Neural progenitor cell (in vitro differentiated cells): ENCODE data around the gene KIF26A. TPM values are rescaled to one million over a fixed set of nuclear protein-coding genes. Genes with fewer than 3 reads are reported as not detected.

Experiments
- DNase-seq: peaks from one replicate; pipeline ENCODE4 v3.0.0-alpha.2; 2016; ENCODE audit warnings: low spot score
- H2AFZ ChIP-seq: fragments of 200-600 bp; sonication (generic); replicated peaks from 2 replicates; pipeline ENCODE4 v1.6.1; 2016; ENCODE audit warnings: antibody characterized with exemption
- H3F3A ChIP-seq: fragments of 200-600 bp; sonication (generic); 2 replicates; pipeline ENCODE4 v1.6.1; 2016; ENCODE audit warnings: antibody characterized with exemption, low read depth
- H3K27ac ChIP-seq: fragments of 200-600 bp; sonication (generic); 2 replicates; pipeline ENCODE4 v1.5.1; 2016; ENCODE audit warnings: mild to moderate bottlenecking
- H3K27me3 ChIP-seq: fragments of 200-600 bp; sonication (generic); 2 replicates; pipeline ENCODE4 v1.6.1; 2016; ENCODE audit warnings: mild to moderate bottlenecking, moderate library complexity
- H3K36me3 ChIP-seq: fragments of 200-600 bp; sonication (generic); 2 replicates; pipeline ENCODE4 v1.5.1; 2016
- H3K4me1 ChIP-seq: fragments of 200-600 bp; sonication (generic); 2 replicates; pipeline ENCODE4 v1.6.1; 2016; ENCODE audit warnings: mixed run types
- H3K4me2 ChIP-seq: fragments of 200-600 bp; sonication (generic); 2 replicates; pipeline ENCODE4 v1.6.1; 2016
- H3K4me3 ChIP-seq: fragments of 200-600 bp; sonication (generic); 2 replicates; pipeline ENCODE4 v1.5.1; 2016
- H3K79me2 ChIP-seq: fragments of 200-600 bp; sonication (generic); 2 replicates; pipeline ENCODE4 v1.6.1; 2016; ENCODE audit warnings: low read depth
- H3K9ac ChIP-seq: fragments of 200-600 bp; sonication (generic); 2 replicates; pipeline ENCODE4 v1.6.1; 2016
- H3K9me3 ChIP-seq: fragments of 200-600 bp; sonication (generic); 2 replicates; pipeline ENCODE4 v1.5.1; 2016; ENCODE audit warnings: low read depth
- H4K20me1 ChIP-seq: fragments of 200-600 bp; sonication (generic); 2 replicates; pipeline ENCODE4 v1.6.1; 2016; ENCODE audit warnings: low read depth
- H3K27ac Mint-ChIP-seq: 3 replicates; pipeline ENCODE4 v1.8.0; 2021; ENCODE audit warnings: mixed read lengths
- H3K27me3 Mint-ChIP-seq: 2 replicates; pipeline ENCODE4 v1.8.0; 2022; ENCODE audit warnings: low read depth, mild to moderate bottlenecking, inconsistent platforms, moderate library complexity, mixed read lengths; ENCODE audit not compliant: insufficient read depth
- H3K36me3 Mint-ChIP-seq: 3 replicates; pipeline ENCODE4 v1.8.0; 2021; ENCODE audit warnings: mixed read lengths
- H3K4me1 Mint-ChIP-seq: 3 replicates; pipeline ENCODE4 v1.8.0; 2021; ENCODE audit warnings: mixed read lengths
- H3K4me3 Mint-ChIP-seq: 3 replicates; pipeline ENCODE4 v1.8.0; 2021; ENCODE audit warnings: mild to moderate bottlenecking, moderate library complexity, mixed read lengths
- H3K9me3 Mint-ChIP-seq: 3 replicates; pipeline ENCODE4 v1.8.0; 2020; ENCODE audit warnings: mixed read lengths
- EZH2 ChIP-seq: fragments of 200-600 bp; sonication (generic); IDR thresholded peaks from 2 replicates; pipeline ENCODE4 v1.6.1; 2017; ENCODE audit warnings: antibody characterized with exemption, mild to moderate bottlenecking, moderate library complexity
- EZH2phosphoT487 ChIP-seq: fragments of 200-600 bp; sonication (generic); IDR thresholded peaks from 2 replicates; pipeline ENCODE4 v1.6.1; 2017; ENCODE audit warnings: antibody characterized with exemption
- total RNA-seq: library from RNA; depleted of rRNA; stranded (reverse); fragments of >200 nt; gene quantifications from 2 replicates; pipeline ENCODE4 v1.2.3, GENCODE V29; 2015; ENCODE audit warnings: low replicate concordance
- TF ChIP-seq, protein P1 (sequence below): fragments of 200-600 bp; sonication (generic); IDR thresholded peaks from 2 replicates; pipeline ENCODE4 v1.5.1; 2017; ENCODE audit warnings: antibody characterized with exemption, mild to moderate bottlenecking

The KIF26A gene
- total RNA-seq, 1 donor from 2014 or later, result 6.1 TPM

DNA sequence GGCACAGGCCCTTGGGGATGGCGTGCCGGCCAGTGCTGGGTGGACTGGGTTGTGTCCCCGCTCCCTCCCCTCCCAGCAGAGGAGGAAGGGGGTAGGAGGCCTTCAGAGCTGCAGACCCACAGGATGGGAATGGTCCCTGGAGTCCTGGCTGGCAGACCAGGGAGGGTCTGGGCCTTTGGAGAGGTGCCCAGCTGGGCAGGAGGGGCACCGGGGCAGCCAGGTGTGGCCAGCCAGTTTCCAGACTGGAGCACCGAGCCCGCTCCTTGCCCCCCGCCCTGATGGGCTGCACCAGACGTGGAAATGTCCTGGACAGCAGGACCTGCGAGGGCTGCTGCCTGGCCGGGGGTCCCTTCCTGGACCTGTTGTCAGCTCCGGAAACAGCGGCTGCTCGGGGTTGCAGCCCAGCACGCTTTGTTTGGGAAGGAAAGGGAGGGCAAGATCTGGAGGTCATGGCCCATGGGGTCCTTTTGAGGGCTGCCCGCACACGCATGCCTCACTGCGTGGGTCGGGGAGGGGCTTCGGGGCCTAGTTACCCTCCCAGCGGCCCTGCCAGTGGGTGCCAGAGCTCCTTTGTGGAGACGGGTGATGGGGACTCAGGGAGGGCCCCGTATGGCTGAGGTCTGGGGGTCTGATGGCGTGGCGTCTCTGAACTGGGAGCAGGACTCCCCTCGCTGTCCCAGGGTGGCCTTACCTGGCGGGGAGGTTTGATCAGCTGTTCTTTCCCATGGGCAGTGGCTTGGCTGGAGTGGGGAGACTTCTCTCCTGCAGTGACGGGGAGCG lies 9.1 kb downstream of the KIF26A start:
- Histone ChIP-seq H3K79me2 (peaks cover 79% of the 10 kb centered on the region), H4K20me1 (peaks cover 76% of the 10 kb centered on the region), H3K27me3 (no peaks in the 10 kb centered on the region), H3K4me1 (peaks cover 41% of the 10 kb centered on the region), H3K4me2 (peak overlapping the region; percentile 70), H3K9me3 (no peaks in the 10 kb centered on the region), H3F3A (peaks cover 20% of the 10 kb centered on the region), H3K36me3 (no peaks in the 10 kb centered on the region), H3K27ac (no peak overlapping the region), H2AFZ (no peak overlapping the region), H3K4me3 (no peak overlapping the region), H3K9ac (no peak overlapping the region)
- Mint-ChIP-seq H3K27me3 (peaks cover 8% of the 10 kb centered on the region), H3K4me1 (peaks cover 26% of the 10 kb centered on the region), H3K36me3 (no peaks in the 10 kb centered on the region), H3K4me3 (peak overlapping the region; percentile 69), H3K9me3 (no peaks in the 10 kb centered on the region), H3K27ac (no peak overlapping the region)
- TF ChIP-seq EZH2 (no peak), EZH2phosphoT487 (no peak)
- TF ChIP-seq, protein P1, sequence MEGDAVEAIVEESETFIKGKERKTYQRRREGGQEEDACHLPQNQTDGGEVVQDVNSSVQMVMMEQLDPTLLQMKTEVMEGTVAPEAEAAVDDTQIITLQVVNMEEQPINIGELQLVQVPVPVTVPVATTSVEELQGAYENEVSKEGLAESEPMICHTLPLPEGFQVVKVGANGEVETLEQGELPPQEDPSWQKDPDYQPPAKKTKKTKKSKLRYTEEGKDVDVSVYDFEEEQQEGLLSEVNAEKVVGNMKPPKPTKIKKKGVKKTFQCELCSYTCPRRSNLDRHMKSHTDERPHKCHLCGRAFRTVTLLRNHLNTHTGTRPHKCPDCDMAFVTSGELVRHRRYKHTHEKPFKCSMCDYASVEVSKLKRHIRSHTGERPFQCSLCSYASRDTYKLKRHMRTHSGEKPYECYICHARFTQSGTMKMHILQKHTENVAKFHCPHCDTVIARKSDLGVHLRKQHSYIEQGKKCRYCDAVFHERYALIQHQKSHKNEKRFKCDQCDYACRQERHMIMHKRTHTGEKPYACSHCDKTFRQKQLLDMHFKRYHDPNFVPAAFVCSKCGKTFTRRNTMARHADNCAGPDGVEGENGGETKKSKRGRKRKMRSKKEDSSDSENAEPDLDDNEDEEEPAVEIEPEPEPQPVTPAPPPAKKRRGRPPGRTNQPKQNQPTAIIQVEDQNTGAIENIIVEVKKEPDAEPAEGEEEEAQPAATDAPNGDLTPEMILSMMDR, result no peak
- DNase-seq, result no peak

DNA sequence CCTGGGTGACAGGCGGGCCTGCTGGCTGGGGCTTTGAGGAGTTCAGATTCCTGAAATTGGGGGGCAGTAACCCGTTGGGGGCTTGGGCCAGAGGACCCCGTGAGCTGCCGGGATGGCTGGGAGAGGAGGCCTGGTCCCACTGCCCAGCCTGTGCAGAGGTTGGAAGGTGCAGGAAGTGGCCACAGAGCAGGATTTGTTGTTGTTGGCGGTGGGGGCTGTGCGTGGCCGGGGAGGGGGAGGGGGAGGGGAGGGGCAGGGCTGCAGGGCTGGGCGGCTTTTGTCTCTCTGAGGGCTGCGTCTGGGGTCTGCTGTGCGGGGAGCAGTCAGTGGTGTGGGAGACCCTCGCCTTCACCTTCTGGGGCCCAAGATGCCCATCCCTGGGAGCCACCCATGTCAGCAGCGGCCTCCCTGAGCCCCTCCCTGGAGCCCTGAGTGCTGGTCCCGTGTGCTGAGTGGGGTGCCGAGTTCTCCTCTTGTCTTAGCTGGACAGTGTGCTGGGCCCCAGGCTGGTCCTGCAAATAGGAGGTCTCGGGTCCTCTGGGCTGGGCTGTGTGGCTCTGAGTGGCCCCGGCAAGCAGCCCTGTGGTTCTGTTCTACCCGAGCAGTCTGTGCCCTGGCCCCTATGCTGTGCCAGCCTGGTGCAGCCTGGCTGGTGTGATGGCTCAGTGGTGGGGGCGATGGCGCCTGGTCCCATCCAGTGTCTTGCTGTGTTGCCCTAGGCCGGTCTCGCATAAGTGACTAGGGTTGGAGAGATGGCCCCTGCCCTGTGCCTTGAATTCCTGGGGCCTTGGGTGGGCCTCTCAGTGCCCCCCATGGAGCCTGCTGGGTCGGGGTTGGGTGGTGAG lies 10.3 kb downstream of the KIF26A start:
- TF ChIP-seq EZH2 (no peak), EZH2phosphoT487 (no peak)
- TF ChIP-seq, protein P1, result no peak
- Mint-ChIP-seq H3K36me3 (no peaks in the 10 kb centered on the region), H3K27ac (peak overlapping the region; percentile 69), H3K27me3 (peaks cover 8% of the 10 kb centered on the region), H3K4me1 (peaks cover 26% of the 10 kb centered on the region), H3K4me3 (peak overlapping the region; percentile 69), H3K9me3 (no peaks in the 10 kb centered on the region)
- Histone ChIP-seq H3K27me3 (no peaks in the 10 kb centered on the region), H3K4me3 (no peak overlapping the region), H3K4me1 (peaks cover 41% of the 10 kb centered on the region), H3K27ac (peak overlapping the region; percentile 53), H3K9ac (no peak overlapping the region), H3K4me2 (peak overlapping the region; percentile 70), H2AFZ (no peak overlapping the region), H4K20me1 (peaks cover 65% of the 10 kb centered on the region), H3F3A (peaks cover 20% of the 10 kb centered on the region), H3K36me3 (no peaks in the 10 kb centered on the region), H3K9me3 (no peaks in the 10 kb centered on the region), H3K79me2 (peaks cover 67% of the 10 kb centered on the region)
- DNase-seq, result no peak

DNA sequence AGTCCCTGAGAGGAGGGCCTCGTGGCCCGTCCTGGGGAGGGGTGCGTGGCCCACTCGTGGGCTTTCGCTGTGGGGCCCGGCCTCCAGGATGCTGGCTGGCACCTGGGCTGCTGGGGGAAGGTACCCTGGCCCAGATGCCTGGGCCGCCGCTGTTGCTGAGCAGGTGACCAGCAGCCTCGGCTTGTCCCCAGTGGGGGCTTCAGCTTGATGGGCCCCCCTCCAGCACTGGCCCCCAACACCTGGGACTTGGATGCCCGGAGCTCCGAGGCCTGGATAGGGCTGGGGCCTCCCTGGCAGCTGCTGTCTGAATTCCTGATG lies 10.8 kb downstream of the KIF26A start:
- Histone ChIP-seq H3K36me3 (no peaks in the 10 kb centered on the region), H3K79me2 (peaks cover 62% of the 10 kb centered on the region), H4K20me1 (peaks cover 59% of the 10 kb centered on the region), H3K9ac (no peak overlapping the region), H3K4me3 (no peak overlapping the region), H2AFZ (no peak overlapping the region), H3K9me3 (no peaks in the 10 kb centered on the region), H3K27me3 (no peaks in the 10 kb centered on the region), H3K27ac (no peak overlapping the region), H3F3A (peaks cover 20% of the 10 kb centered on the region), H3K4me2 (peak overlapping the region; percentile 70), H3K4me1 (peaks cover 41% of the 10 kb centered on the region)
- Mint-ChIP-seq H3K27me3 (peaks cover 9% of the 10 kb centered on the region), H3K4me1 (peaks cover 26% of the 10 kb centered on the region), H3K36me3 (no peaks in the 10 kb centered on the region), H3K4me3 (no peak overlapping the region), H3K27ac (no peak overlapping the region), H3K9me3 (no peaks in the 10 kb centered on the region)
- TF ChIP-seq EZH2phosphoT487 (no peak), EZH2 (no peak)
- TF ChIP-seq, protein P1, result no peak
- no peak for DNase-seq
